PC-3 (cell line): ENCODE results near the gene CCER1. TPM values are rescaled to one million over a fixed set of nuclear protein-coding genes. Genes with fewer than 3 reads are reported as not detected.

Experiments
- ATAC-seq: fragments of 200-7000 bp; cut with Tn5 transposase; 2 replicates; pipeline ENCODE4 v1.9.1; 2020; ENCODE audit warnings: mild to moderate bottlenecking, moderate library complexity
- BruUV-seq: library from RNA; stranded (reverse); fragments of 400-500 nt; replicated peaks from 2 replicates; lab custom pipeline; 2021; lab: Mats Ljungman, UMichigan
- CTCF ChIA-PET: fragments of 300-600 bp; sonication (Branson Sonifier 250); formaldehyde crosslinking; loops from one replicate; lab custom pipeline; 2022; ENCODE audit warnings: antibody characterized with exemption; lab: Charles Lee
- POLR2A ChIA-PET: fragments of 300-600 bp; sonication (Branson Sonifier 250); formaldehyde crosslinking; loops from one replicate; lab custom pipeline; 2022; ENCODE audit warnings: antibody characterized with exemption; ENCODE audit not compliant: unreplicated experiment; lab: Charles Lee
- DNase-seq: peaks from one replicate; pipeline ENCODE4 v3.0.0-alpha.2; 2015
- H2AFZ ChIP-seq: fragments of 300-600 bp; sonication (generic); 2 replicates; pipeline ENCODE4 v1.6.0; 2016; ENCODE audit warnings: antibody characterized with exemption, low read length
- H3F3A ChIP-seq: fragments of 300-600 bp; sonication (generic); one replicate; pipeline ENCODE4 v1.6.0; 2017; ENCODE audit warnings: antibody characterized with exemption, low read length, control low read depth, mild to moderate bottlenecking; ENCODE audit not compliant: unreplicated experiment
- H3K27ac ChIP-seq: fragments of 300-600 bp; sonication (generic); 2 replicates; pipeline ENCODE4 v1.5.1; 2016; ENCODE audit warnings: mild to moderate bottlenecking, low read length
- H3K27me3 ChIP-seq: fragments of 300-600 bp; sonication (generic); 2 replicates; pipeline ENCODE4 v1.6.1; 2016; ENCODE audit warnings: low read length, mixed read lengths
- H3K36me3 ChIP-seq: fragments of 300-600 bp; sonication (generic); 2 replicates; pipeline ENCODE4 v1.6.1; 2016; ENCODE audit warnings: low read depth, mixed run types, low read length, mixed read lengths
- H3K4me1 ChIP-seq: fragments of 300-600 bp; sonication (generic); 2 replicates; pipeline ENCODE4 v1.5.1; 2016; ENCODE audit warnings: low read length; ENCODE audit not compliant: insufficient read depth
- H3K4me2 ChIP-seq: fragments of 300-600 bp; sonication (generic); 2 replicates; pipeline ENCODE4 v1.6.0; 2016; ENCODE audit warnings: low read length
- H3K4me3 ChIP-seq: fragments of 300-600 bp; sonication (generic); 2 replicates; pipeline ENCODE4 v1.5.1; 2016; ENCODE audit warnings: mild to moderate bottlenecking, low read length, mixed read lengths
- H3K79me2 ChIP-seq: fragments of 300-600 bp; sonication (generic); 2 replicates; pipeline ENCODE4 v1.6.1; 2017; ENCODE audit warnings: low read length, mixed read lengths
- H3K9ac ChIP-seq: fragments of 300-600 bp; sonication (generic); 2 replicates; pipeline ENCODE4 v1.6.0; 2016; ENCODE audit warnings: mild to moderate bottlenecking, low read length
- H3K9me2 ChIP-seq: fragments of 300-600 bp; sonication (generic); replicated peaks from 2 replicates; pipeline ENCODE4 v1.6.1; 2016; ENCODE audit warnings: mixed run types, low read length, mixed read lengths
- H3K9me3 ChIP-seq: fragments of 300-600 bp; sonication (generic); 2 replicates; pipeline ENCODE4 v1.6.1; 2016; ENCODE audit warnings: low read length, mixed read lengths
- H4K20me1 ChIP-seq: fragments of 300-600 bp; sonication (generic); 2 replicates; pipeline ENCODE4 v1.6.1; 2016; ENCODE audit warnings: low read length, mixed read lengths
- CTCF ChIP-seq: fragments of 300-600 bp; sonication (generic); conservative IDR thresholded peaks from 2 replicates; pipeline ENCODE4 v1.5.1; 2017; ENCODE audit warnings: antibody characterized with exemption, low read depth, mild to moderate bottlenecking, low read length
- EZH2 ChIP-seq: fragments of 300-600 bp; sonication (generic); IDR thresholded peaks from one replicate; pipeline ENCODE4 v1.6.1; 2017; ENCODE audit warnings: antibody characterized with exemption, mild to moderate bottlenecking, low read length; ENCODE audit not compliant: unreplicated experiment
- EZH2phosphoT487 ChIP-seq: fragments of 300-600 bp; sonication (generic); IDR thresholded peaks from 2 replicates; pipeline ENCODE4 v1.6.1; 2018; ENCODE audit warnings: mild to moderate bottlenecking, antibody characterized with exemption, low read length, borderline replicate concordance
- intact Hi-C: fragments of 100-400 bp; cut with micrococcal nuclease; formaldehyde crosslinking; loops from 2 replicates; pipeline ENCODE4 v1.9.0; 2023
- total RNA-seq: library from RNA; depleted of rRNA; stranded (reverse); fragments of >200 nt; gene quantifications from 2 replicates; pipeline ENCODE4 v1.2.3, GENCODE V29; 2014

The CCER1 gene
- total RNA-seq, 1 experiment from 2014 or later = not detected

GRCh38 chr12:90925562-90925961 lies 29.4 kb downstream of the CCER1 start:
- H3F3A ChIP-seq = no peaks in the 10 kb centered on the region
- intact Hi-C loops = no loop called here
- H3K79me2 ChIP-seq = no peaks in the 10 kb centered on the region
- no peaks in the 10 kb centered on the region for H3K9me2 ChIP-seq
- H4K20me1 ChIP-seq = no peaks in the 10 kb centered on the region
- BruUV-seq = no TSS peak
- H3K4me1 ChIP-seq = peaks cover 14% of the 10 kb centered on the region
- DNase-seq (no peak), ATAC-seq (no peak)
- ChIA-PET CTCF (no interaction called here), POLR2A (no interaction called here)
- TF ChIP-seq CTCF (no peak), EZH2phosphoT487 (no peak)
- H3K27ac ChIP-seq = no peak overlapping the region
- no peaks in the 10 kb centered on the region for H3K27me3 ChIP-seq
- H3K4me3 ChIP-seq = no peak overlapping the region
- H3K36me3 ChIP-seq = no peaks in the 10 kb centered on the region
- H3K9me3 ChIP-seq = no peaks in the 10 kb centered on the region
- H2AFZ ChIP-seq = no peak overlapping the region
- H3K4me2 ChIP-seq = no peak overlapping the region
- H3K9ac ChIP-seq = no peak overlapping the region

GRCh38 chr12:90924406-90924805 lies 30.6 kb downstream of the CCER1 start:
- H3K4me1 ChIP-seq = peaks cover 14% of the 10 kb centered on the region
- no peak for ATAC-seq
- H3K27ac ChIP-seq = no peak overlapping the region
- H3K36me3 ChIP-seq = no peaks in the 10 kb centered on the region
- H3F3A ChIP-seq = no peaks in the 10 kb centered on the region
- H3K9me3 ChIP-seq = no peaks in the 10 kb centered on the region
- no peaks in the 10 kb centered on the region for H3K9me2 ChIP-seq
- no peaks in the 10 kb centered on the region for H4K20me1 ChIP-seq
- H3K4me2 ChIP-seq = no peak overlapping the region
- no peak for TF ChIP-seq CTCF
- TF ChIP-seq EZH2 = no peak
- no peak for TF ChIP-seq EZH2phosphoT487
- no peaks in the 10 kb centered on the region for H3K79me2 ChIP-seq
- H3K9ac ChIP-seq = no peak overlapping the region
- intact Hi-C loops = no loop called here
- ChIA-PET CTCF (no interaction called here), POLR2A (no interaction called here)
- H3K4me3 ChIP-seq = no peak overlapping the region
- no peak overlapping the region for H2AFZ ChIP-seq
- BruUV-seq = no TSS peak
- H3K27me3 ChIP-seq = no peaks in the 10 kb centered on the region
- no peak for DNase-seq

- ChIA-PET POLR2A (interaction anchor here (0.7 kb wide), 1 partner anchor 29 kb away, joined by 10 read pairs; no protein-coding TSS in a partner anchor), CTCF (interaction anchor here (0.7 kb wide), 1 partner anchor 18 kb away, joined by 3 read pairs; no protein-coding TSS in a partner anchor)
- no peak overlapping the region for H2AFZ ChIP-seq
- no peaks in the 10 kb centered on the region for H4K20me1 ChIP-seq
- no peaks in the 10 kb centered on the region for H3K79me2 ChIP-seq
- peak overlapping the region; percentile 17 for H3K4me2 ChIP-seq
- H3K9me3 ChIP-seq = no peaks in the 10 kb centered on the region
- 0 out of 2 replicates have a peak overlapping the region, but pooled peaks have one; percentile 6 for H3K9ac ChIP-seq
- no peaks in the 10 kb centered on the region for H3K36me3 ChIP-seq
- ATAC-seq (peak; percentile 96), DNase-seq (peak; percentile 79)
- H3K4me1 ChIP-seq = peaks cover 14% of the 10 kb centered on the region
- H3K9me2 ChIP-seq = no peaks in the 10 kb centered on the region
- BruUV-seq = no TSS peak
- H3K4me3 ChIP-seq = no peak overlapping the region
- no peaks in the 10 kb centered on the region for H3F3A ChIP-seq
- H3K27ac ChIP-seq = peak overlapping the region; percentile 57
- H3K27me3 ChIP-seq = no peaks in the 10 kb centered on the region
- TF ChIP-seq EZH2 (no peak), CTCF (no peak), EZH2phosphoT487 (no peak)
- intact Hi-C loops = loop anchor here (2.0 kb wide), 1 partner anchor 17 kb away; no protein-coding TSS in a partner anchor
Measured at GRCh38 chr12:90922145-90922627, 32.8 kb downstream of the CCER1 start.
